IMR-90 (cell line): ENCODE data around the gene NELL1. TPM values are rescaled to one million over a fixed set of nuclear protein-coding genes. Genes with fewer than 3 reads are reported as not detected.

Source experiments
- ATAC-seq: fragments of 200-7000 bp; cut with Tn5 transposase; 2 replicates; pipeline ENCODE4 v1.9.1; 2020; ENCODE audit warnings: low read depth, mild to moderate bottlenecking, moderate library complexity
- BruUV-seq: library from RNA; stranded (reverse); fragments of 400-500 nt; replicated peaks from 2 replicates; lab custom pipeline; 2021; lab: Mats Ljungman, UMichigan
- CTCF ChIA-PET: fragments of 300-600 bp; formaldehyde crosslinking; extraction: SDS; loops from one replicate; lab custom pipeline; 2021; ENCODE audit warnings: antibody characterized with exemption; lab: Yijun Ruan, JAX
- POLR2A ChIA-PET: fragments of 300-600 bp; sonication (Branson Sonifier 250); formaldehyde crosslinking; loops from one replicate; lab custom pipeline; 2022; ENCODE audit warnings: antibody characterized with exemption; ENCODE audit not compliant: unreplicated experiment; lab: Charles Lee
- DNase-seq: peaks from one replicate; pipeline ENCODE4 v3.0.0; 2013
- H2AFZ ChIP-seq: replicated peaks from 2 replicates; pipeline ENCODE3; 2013; ENCODE audit warnings: low read length, mild to moderate bottlenecking; ENCODE audit not compliant: poor library complexity
- H2AK5ac ChIP-seq: 2 replicates; pipeline ENCODE4 v1.6.1; 2013; ENCODE audit warnings: low read depth, low read length, inconsistent platforms
- H2AK9ac ChIP-seq: replicated peaks from 2 replicates; pipeline ENCODE3; 2013; ENCODE audit warnings: mild to moderate bottlenecking, low read depth, low read length, moderate library complexity; ENCODE audit not compliant: poor library complexity
- H2BK120ac ChIP-seq: 2 replicates; pipeline ENCODE4 v1.6.1; 2013; ENCODE audit warnings: low read depth, low read length, inconsistent platforms
- H2BK15ac ChIP-seq: 3 replicates; pipeline ENCODE4 v1.6.1; 2013; ENCODE audit warnings: low read depth, low read length, inconsistent platforms
- H2BK20ac ChIP-seq: 2 replicates; pipeline ENCODE4 v1.6.1; 2013; ENCODE audit warnings: low read depth, mild to moderate bottlenecking, inconsistent platforms, low read length, moderate library complexity
- H2BK5ac ChIP-seq: 2 replicates; pipeline ENCODE4 v1.6.1; 2013; ENCODE audit warnings: mild to moderate bottlenecking, low read depth, low read length, inconsistent platforms; ENCODE audit not compliant: poor library complexity, severe bottlenecking
- H3K14ac ChIP-seq: replicated peaks from 2 replicates; pipeline ENCODE4 v1.6.1; 2013; ENCODE audit warnings: low read depth, low read length, inconsistent platforms
- H3K18ac ChIP-seq: 2 replicates; pipeline ENCODE4 v1.6.1; 2013; ENCODE audit warnings: low read depth, low read length, control low read depth
- H3K23ac ChIP-seq: 2 replicates; pipeline ENCODE4 v1.6.1; 2013; ENCODE audit warnings: low read depth, low read length, inconsistent platforms
- H3K27ac ChIP-seq: 2 replicates; pipeline ENCODE4 v1.5.1; 2013; ENCODE audit warnings: mild to moderate bottlenecking, control low read depth, low read length; ENCODE audit not compliant: insufficient read depth
- H3K27me3 ChIP-seq: 2 replicates; pipeline ENCODE4 v1.6.1; 2013; ENCODE audit warnings: low read length; ENCODE audit not compliant: control insufficient read depth, insufficient read depth
- H3K36me3 ChIP-seq: 2 replicates; pipeline ENCODE4 v1.6.1; 2013; ENCODE audit warnings: low read length, mixed read lengths; ENCODE audit not compliant: control insufficient read depth, insufficient read depth
- H3K4ac ChIP-seq: 2 replicates; pipeline ENCODE4 v1.6.1; 2013; ENCODE audit warnings: low read depth, low read length, inconsistent platforms
- H3K4me1 ChIP-seq: 2 replicates; pipeline ENCODE4 v1.6.1; 2013; ENCODE audit warnings: low read length, mixed read lengths; ENCODE audit not compliant: control insufficient read depth, insufficient read depth
- H3K4me2 ChIP-seq: 2 replicates; pipeline ENCODE4 v1.6.1; 2013; ENCODE audit warnings: low read depth, mild to moderate bottlenecking, control low read depth, low read length, moderate library complexity
- H3K4me3 ChIP-seq: 2 replicates; pipeline ENCODE4 v1.5.1; 2013; ENCODE audit warnings: low read depth, mild to moderate bottlenecking, control low read depth, low read length, moderate library complexity; ENCODE audit not compliant: insufficient read depth
- H3K56ac ChIP-seq: 2 replicates; pipeline ENCODE4 v1.6.1; 2013; ENCODE audit warnings: low read length, inconsistent platforms; ENCODE audit not compliant: insufficient read depth; ENCODE audit errors: extremely low read depth
- H3K79me1 ChIP-seq, 2 experiments: 2 replicates each; pipeline ENCODE4 v1.6.1; 2013; ENCODE audit warnings: low read length in 2 of 2, inconsistent platforms in 1 of 2, low read depth in 1 of 2
- H3K9ac ChIP-seq: 2 replicates; pipeline ENCODE4 v1.6.1; 2013; ENCODE audit warnings: low read depth, low read length, control low read depth
- H3K9me1 ChIP-seq: 2 replicates; pipeline ENCODE4 v1.6.1; 2013; ENCODE audit warnings: low read length, inconsistent platforms; ENCODE audit not compliant: insufficient read depth
- H3K9me3 ChIP-seq: 2 replicates; pipeline ENCODE4 v1.6.1; 2013; ENCODE audit warnings: low read length; ENCODE audit not compliant: control insufficient read depth, insufficient read depth
- H4K20me1 ChIP-seq: 2 replicates; pipeline ENCODE4 v1.6.1; 2013; ENCODE audit warnings: low read length, inconsistent platforms; ENCODE audit not compliant: insufficient read depth
- H4K5ac ChIP-seq: 2 replicates; pipeline ENCODE4 v1.6.1; 2013; ENCODE audit warnings: mild to moderate bottlenecking, low read depth, low read length, control low read depth
- H4K8ac ChIP-seq, 2 experiments: 2 replicates each; pipeline ENCODE4 v1.6.1; 2013; ENCODE audit warnings: low read depth in 2 of 2, low read length in 2 of 2, control low read depth in 1 of 2, inconsistent platforms in 1 of 2
- H4K91ac ChIP-seq: 2 replicates; pipeline ENCODE4 v1.6.1; 2013; ENCODE audit warnings: low read depth, low read length, inconsistent platforms; ENCODE audit not compliant: insufficient read depth
- ELK1 ChIP-seq: fragments of 150-350 bp; IDR thresholded peaks from 2 replicates; pipeline ENCODE4 v1.6.1; 2016; ENCODE audit warnings: low read depth, mild to moderate bottlenecking, low read length, moderate library complexity, borderline replicate concordance
- MXI1 ChIP-seq: IDR thresholded peaks from 2 replicates; pipeline ENCODE4 v1.6.1; 2012; ENCODE audit warnings: low read depth, mild to moderate bottlenecking, low read length, moderate library complexity, borderline replicate concordance
- WGBS, 2 experiments: methylation state at CpG; one replicate each; pipeline versions ENCODE4 v1.1.5 to v1.1.7; 2013; ENCODE audit warnings: missing lambda C conversion rate in 2 of 2; ENCODE audit not compliant: insufficient read length in 1 of 2; ENCODE audit errors: extremely low coverage in 2 of 2; 5-methylcytosine and 5-hydroxymethylcytosine counted together
- dilution Hi-C: fragments of 300-500 bp; cut with HindIII; formaldehyde crosslinking; loops from one replicate; pipeline ENCODE4 v1.14.3; 2018; ENCODE audit warnings: low sequenced_read_pairs; ENCODE audit not compliant: unreplicated experiment
- in situ Hi-C: fragments of 300-500 bp; cut with MboI; formaldehyde crosslinking; loops from 3 replicates; pipeline ENCODE4 v1.14.3; 2019; ENCODE audit warnings: low sequenced_read_pairs, inconsistent platforms, mixed read lengths
- intact Hi-C: fragments of 100-400 bp; cut with micrococcal nuclease; formaldehyde crosslinking; loops from 2 replicates; pipeline ENCODE4 v1.10.0; 2022
- polyA plus RNA-seq, 3 experiments: library from polyadenylated mRNA; depleted of rRNA; stranded (reverse); fragments of >200 nt; gene quantifications; 2 replicates each; pipeline ENCODE4 v1.2.3, GENCODE V29; 2012; ENCODE audit warnings: low replicate concordance in 1 of 3
- total RNA-seq: library from RNA; depleted of rRNA; stranded (reverse); fragments of >200 nt; gene quantifications from 2 replicates; pipeline ENCODE4 v1.2.3, GENCODE V29; 2012

Gene NELL1
- total and polyA plus RNA-seq, 2 of the 4 experiments (the other 2 are of a cell fraction), result not detected

- dilution Hi-C loops (no loop called here), in situ Hi-C loops (no loop called here), intact Hi-C loops (no loop called here)
- Histone ChIP-seq H3K4ac (no peak overlapping the region), H2AK5ac (no peak overlapping the region), H2AK9ac (no peak overlapping the region), H3K23ac (no peak overlapping the region), H4K8ac (no peak overlapping the region), H3K27ac (no peak overlapping the region), H3K27me3 (no peaks in the 10 kb centered on the region), H3K56ac (no peak overlapping the region), H4K91ac (no peak overlapping the region), H2BK20ac (no peak overlapping the region), H3K4me1 (no peaks in the 10 kb centered on the region), H3K36me3 (no peaks in the 10 kb centered on the region), H3K9me1 (no peaks in the 10 kb centered on the region), H2AFZ (no peak overlapping the region), H4K5ac (no peak overlapping the region), H4K20me1 (no peaks in the 10 kb centered on the region), H3K9me3 (peaks cover 16% of the 10 kb centered on the region), H3K14ac (no peak overlapping the region), H3K18ac (no peak overlapping the region), H3K79me1 (no peaks in the 10 kb centered on the region), H3K4me3 (no peak overlapping the region), H2BK5ac (no peak overlapping the region), H3K9ac (no peak overlapping the region), H2BK15ac (no peak overlapping the region), H3K4me2 (no peak overlapping the region), H2BK120ac (no peak overlapping the region)
- TF ChIP-seq MXI1 (no peak), ELK1 (no peak)
- DNase-seq (no peak), ATAC-seq (no peak)
- CTCF ChIA-PET, result no interaction called here
- no CpG with 5 or more reads among the region's 3 CpGs for WGBS, 2 experiments
- BruUV-seq, result no TSS peak
- POLR2A ChIA-PET, result no interaction called here
These were observed 113.4 kb downstream of the NELL1 start for GRCh38 chr11:20782775-20783174.
